ENCODE results near the gene ARHGEF17.

- TF ChIP-seq EZH2phosphoT487 (IDR thresholded peaks at IDR 0.05; ENCODE audit: insufficient read depth, low read depth) (no peak), EZH2 (IDR thresholded peaks at IDR 0.05; ENCODE audit: insufficient read depth, poor library complexity, severe bottlenecking) (no peak)
Measured at GRCh38 chr11:73313652-73314051, 5.6 kb downstream of the ARHGEF17 start.

Measured in GM23248 (cell line).